Activated T-cell treated with anti-CD3 and anti-CD28 coated beads, Interleukin-2, amount 50 U/mL, for 48 hours (primary cell): ENCODE data around the gene ATAD3C.
"Not testable (repeated sequence)": the region's sequence is repeated elsewhere in the genome, so short reads cannot be mapped to it uniquely, and the experiment has no call there.

Source experiments
- DNase-seq, 2 experiments: peaks; one replicate each; pipeline ENCODE4 v3.0.0-alpha.2; 2020

Gene ATAD3C

DNA sequence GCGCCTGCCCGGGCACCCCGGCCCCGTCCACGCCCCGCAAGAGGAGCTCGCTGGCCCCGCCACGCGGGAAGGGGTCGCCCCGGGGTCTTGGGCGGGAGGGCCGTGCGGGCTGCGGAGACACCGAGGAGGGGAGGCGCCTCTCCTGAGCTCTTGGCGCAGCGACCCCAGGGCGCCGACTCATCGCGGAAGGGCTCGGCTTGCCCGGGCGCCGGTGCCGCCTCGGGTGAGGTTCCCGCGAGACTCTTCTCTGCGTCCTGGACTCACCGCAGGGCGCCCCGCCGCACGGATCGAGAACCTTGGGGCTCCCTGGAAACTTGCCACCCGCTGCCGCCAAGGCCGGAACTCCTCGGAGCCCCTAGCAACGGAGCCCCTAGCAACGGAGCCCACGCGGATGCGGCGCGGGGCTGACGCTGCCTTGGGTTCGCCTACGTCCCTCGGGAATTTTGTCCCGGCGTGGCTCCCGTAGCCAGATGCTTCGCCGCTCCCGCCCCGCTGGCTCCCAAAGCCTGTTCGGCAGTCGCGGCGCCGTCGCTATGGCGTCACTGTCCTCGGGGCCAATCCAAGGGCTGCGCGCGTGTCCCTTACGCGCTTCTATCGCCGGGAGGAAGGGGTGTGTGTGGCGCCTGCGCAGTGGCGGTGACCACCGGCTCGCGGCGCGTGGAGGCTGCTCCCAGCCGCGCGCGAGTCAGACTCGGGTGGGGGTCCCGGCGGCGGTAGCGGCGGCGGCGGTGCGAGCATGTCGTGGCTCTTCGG lies 62.2 kb downstream of the ATAD3C start, which contains the start of gene ATAD3A:
ATAD3A (plus strand) TSS at position 630 of the 753 bp plus-strand sequence; CDS start at position 737, 107 bp downstream.
- peak; percentile 97 to 98 for DNase-seq

DNA sequence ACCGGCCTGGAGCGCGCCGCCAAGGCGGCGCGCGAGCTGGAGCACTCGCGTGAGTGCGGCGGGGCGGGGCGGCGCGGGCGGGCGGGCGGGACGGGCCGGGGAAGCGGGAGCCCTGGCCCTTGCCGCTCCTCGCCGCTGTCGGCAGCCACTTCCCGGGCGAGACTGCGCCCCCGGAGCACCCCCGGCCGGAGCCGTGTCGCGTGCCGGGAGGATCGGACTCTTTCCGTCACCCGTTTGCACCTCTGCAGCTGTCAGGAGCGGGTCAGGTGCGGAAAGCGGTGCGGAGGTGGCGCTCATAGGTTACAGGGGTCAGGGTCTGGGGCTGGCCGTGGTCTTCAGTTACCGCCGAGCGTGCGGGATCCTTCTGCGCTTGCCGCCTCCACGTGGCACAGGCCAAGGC lies 62.9 kb downstream of the ATAD3C start:
- DNase-seq = peak; percentile 53 to 54

DNA sequence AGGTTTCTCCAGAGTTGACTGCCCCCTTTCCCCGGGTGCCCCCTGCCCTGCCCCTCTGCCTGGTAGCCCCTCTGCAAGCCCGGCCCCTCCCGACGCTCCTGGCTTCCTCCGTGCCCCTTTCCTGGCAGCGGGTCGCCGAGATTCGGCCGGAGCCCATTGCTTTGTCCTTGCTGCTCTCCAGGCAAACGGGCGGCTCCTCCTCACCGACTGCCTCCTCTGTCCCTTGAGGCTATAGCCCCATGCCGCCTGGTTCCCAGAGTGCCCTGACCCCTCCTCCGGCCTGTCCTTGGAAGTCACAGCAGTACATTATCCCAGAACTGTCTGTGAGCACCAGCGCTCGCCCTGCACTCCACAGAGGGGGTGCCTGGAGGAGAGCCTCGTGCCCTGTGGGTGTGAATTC lies 64.2 kb downstream of the ATAD3C start:
- not testable (repeated sequence) for DNase-seq

DNA sequence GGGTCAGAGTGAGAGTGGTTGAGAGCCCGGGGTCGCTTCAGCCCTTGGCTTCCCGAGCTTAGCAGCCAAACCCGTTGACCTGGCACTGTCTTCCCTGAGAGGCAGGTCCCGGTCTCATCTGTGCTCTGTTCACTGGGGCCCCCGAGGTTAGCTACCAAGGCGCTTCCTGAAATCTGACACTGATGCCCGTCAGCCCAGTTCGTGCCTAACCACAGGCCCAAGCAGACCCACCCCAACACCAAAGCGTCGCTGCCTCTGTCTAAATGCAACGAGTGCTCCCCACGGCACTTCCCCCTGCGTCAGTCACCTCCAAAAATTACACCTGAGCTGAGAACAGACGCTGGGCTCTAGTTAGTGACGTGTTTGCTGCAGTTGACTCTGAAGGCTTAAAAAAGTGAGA lies 64.9 kb downstream of the ATAD3C start:
- DNase-seq = not testable (repeated sequence)

DNA sequence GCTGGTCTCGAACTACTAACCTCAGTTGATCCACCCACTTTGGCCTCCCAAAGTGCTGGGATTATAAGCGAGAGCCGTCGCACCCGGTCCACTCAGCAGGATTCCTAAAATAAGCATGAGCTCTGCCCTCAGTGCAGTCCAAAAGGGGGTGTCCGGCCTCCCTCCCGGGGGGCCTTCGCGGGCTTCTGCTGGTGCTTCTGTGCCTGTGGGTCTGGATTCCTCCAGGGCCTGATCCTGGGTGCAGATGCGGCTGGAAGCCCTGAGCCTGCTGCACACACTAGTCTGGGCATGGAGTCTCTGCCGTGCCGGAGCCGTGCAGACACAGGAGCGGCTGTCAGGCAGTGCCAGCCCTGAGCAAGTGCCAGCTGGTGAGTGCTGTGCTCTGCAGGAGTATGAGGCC lies 67.4 kb downstream of the ATAD3C start:
- DNase-seq = not testable (repeated sequence)

DNA sequence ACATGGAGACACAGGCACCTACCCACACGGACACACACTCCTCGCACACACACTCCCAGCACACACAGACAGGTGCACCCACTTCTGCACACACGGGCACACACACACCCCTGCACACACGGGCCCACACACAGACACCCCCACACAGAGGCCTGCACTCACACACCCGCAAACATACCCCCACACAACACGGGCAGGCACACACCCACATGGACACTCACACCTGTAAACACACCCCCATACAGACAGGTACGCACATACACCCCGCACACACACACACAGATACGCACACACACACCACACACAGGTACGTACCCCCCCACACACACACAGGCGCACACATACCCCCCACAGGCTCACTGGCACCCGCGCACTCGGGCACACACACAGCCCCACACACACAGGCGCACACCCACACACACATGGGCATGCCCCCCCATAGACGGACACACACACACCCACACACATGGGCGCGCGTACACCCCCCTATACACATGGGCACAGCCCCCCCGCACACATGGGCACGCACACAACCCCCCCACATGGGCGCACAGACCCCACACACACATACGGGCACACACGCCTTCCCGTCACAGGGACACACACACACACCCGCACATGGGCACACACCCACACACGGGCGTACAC lies 68.6 kb downstream of the ATAD3C start:
- DNase-seq = no peak

DNA sequence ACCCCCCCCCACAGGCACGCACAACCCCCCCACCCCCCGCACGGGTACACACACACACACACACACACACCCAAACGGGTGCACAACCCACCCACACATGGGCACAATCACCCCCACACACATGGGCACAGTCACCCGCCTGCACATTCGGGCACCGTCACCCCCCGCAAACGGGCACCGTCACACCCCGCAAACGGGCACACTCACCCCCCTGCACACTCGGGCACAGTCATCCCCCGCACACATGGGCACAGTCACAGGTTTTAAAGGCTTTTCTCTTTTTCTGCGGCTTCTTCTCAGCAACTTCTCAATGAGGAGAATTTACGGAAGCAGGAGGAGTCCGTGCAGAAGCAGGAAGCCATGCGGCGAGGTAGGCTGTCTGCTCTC lies 69.1 kb downstream of the ATAD3C start:
- not testable (repeated sequence) for DNase-seq
